ENCODE measurements around the gene ARHGAP26.

Gene ARHGAP26

GRCh38 chr5:143054480-143054941 lies 284.3 kb downstream of the ARHGAP26 start:
- DNase-seq: peak; percentile 28 to 43

- DNase-seq: no peak
Observed at GRCh38 chr5:143055596-143056338, 285.6 kb downstream of the ARHGAP26 start.

GRCh38 chr5:143056339-143056704 lies 286.1 kb downstream of the ARHGAP26 start:
- no peak for DNase-seq

GRCh38 chr5:143056792-143057579 lies 286.8 kb downstream of the ARHGAP26 start:
- no peak for DNase-seq

GRCh38 chr5:143057580-143057999 lies 287.4 kb downstream of the ARHGAP26 start:
- DNase-seq: no peak

- DNase-seq: no peak
Observed at GRCh38 chr5:143059355-143059754, 289.2 kb downstream of the ARHGAP26 start.

- no peak for DNase-seq
Observed at GRCh38 chr5:143059976-143060765, 290.0 kb downstream of the ARHGAP26 start.

- DNase-seq: no peak
Observed at GRCh38 chr5:143061161-143061945, 291.2 kb downstream of the ARHGAP26 start.

GRCh38 chr5:143062379-143062778 lies 292.2 kb downstream of the ARHGAP26 start:
- no peak for DNase-seq

- DNase-seq: no peak
Observed at GRCh38 chr5:143063175-143063970, 293.2 kb downstream of the ARHGAP26 start.

GRCh38 chr5:143064218-143064641 lies 294.1 kb downstream of the ARHGAP26 start:
- no peak for DNase-seq

GRCh38 chr5:143064676-143065075 lies 294.5 kb downstream of the ARHGAP26 start:
- DNase-seq: no peak

GRCh38 chr5:143065185-143065965 lies 295.2 kb downstream of the ARHGAP26 start:
- DNase-seq: peak in 1 of 2 experiments; percentile 23

- no peak for DNase-seq
Observed at GRCh38 chr5:143065996-143066522, 295.9 kb downstream of the ARHGAP26 start.

GRCh38 chr5:143066556-143067281 lies 296.5 kb downstream of the ARHGAP26 start:
- DNase-seq: peak; percentile 28 to 45

- DNase-seq: no peak
Observed at GRCh38 chr5:143068712-143069111, 298.5 kb downstream of the ARHGAP26 start.

GRCh38 chr5:143071927-143072326 lies 301.8 kb downstream of the ARHGAP26 start:
- DNase-seq: no peak

- DNase-seq: no peak
Observed at GRCh38 chr5:143072734-143073133, 302.6 kb downstream of the ARHGAP26 start.

GRCh38 chr5:143073766-143074165 lies 303.6 kb downstream of the ARHGAP26 start:
- DNase-seq: no peak
